Esophagus (tissue), 2 donors: Measurements from ENCODE around the gene SH2D3C. TPM values are rescaled to one million over a fixed set of nuclear protein-coding genes. Genes with fewer than 3 reads are reported as not detected.

Experiments
- H3K27ac ChIP-seq, 2 donors: one replicate each; pipeline ENCODE4 v1.5.1; 2013; ENCODE audit warnings: low read depth in 2 of 2, mild to moderate bottlenecking in 2 of 2, inconsistent platforms in 1 of 2, low read length in 1 of 2, moderate library complexity in 1 of 2
- H3K27me3 ChIP-seq, 2 donors: one replicate each; pipeline ENCODE4 v1.6.1; 2013; ENCODE audit warnings: low read length in 2 of 2, control low read depth in 1 of 2, mild to moderate bottlenecking in 1 of 2; ENCODE audit not compliant: insufficient read depth in 2 of 2, control insufficient read depth in 1 of 2
- H3K36me3 ChIP-seq, 2 donors: one replicate each; pipeline ENCODE4 v1.6.1; 2013; ENCODE audit warnings: low read length in 1 of 2; ENCODE audit not compliant: control insufficient read depth in 2 of 2, insufficient read depth in 2 of 2
- H3K4me1 ChIP-seq, 2 donors: one replicate each; pipeline ENCODE4 v1.6.1; 2013; ENCODE audit warnings: low read length in 1 of 2; ENCODE audit not compliant: control insufficient read depth in 2 of 2, insufficient read depth in 2 of 2
- H3K4me3 ChIP-seq, 2 donors: one replicate each; pipeline ENCODE4 v1.5.1; 2013; ENCODE audit warnings: low read length in 2 of 2, mild to moderate bottlenecking in 2 of 2, low read depth in 1 of 2, moderate library complexity in 1 of 2
- H3K9me3 ChIP-seq, 2 donors: one replicate each; pipeline ENCODE4 v1.6.1; 2013; ENCODE audit warnings: mild to moderate bottlenecking in 2 of 2, low read depth in 1 of 2, low read length in 1 of 2, moderate library complexity in 1 of 2; ENCODE audit not compliant: control insufficient read depth in 2 of 2, insufficient read depth in 1 of 2
- WGBS, 2 donors: extraction: QIAGEN DNeasy Blood & Tissue Kit; methylation state at CpG; one replicate each; pipeline ENCODE4 v1.1.7; 2013; 5-methylcytosine and 5-hydroxymethylcytosine counted together
- polyA plus RNA-seq, 2 donors: library from polyadenylated mRNA; stranded (reverse); fragments of 200-250 nt; gene quantifications; one replicate each; pipeline ENCODE4 v1.2.3, GENCODE V29; 2013
- donor health status: healthy with polysubstance abuse.
- donor health status: Bipolar disorder and iron deficiency.

SH2D3C gene
- polyA plus RNA-seq, 2 donors = 2.8 to 3.2 TPM

GRCh38 chr9:127776924-127777289, 1.6 kb downstream of the SH2D3C start:
- peaks cover 0 to 2% of the 10 kb centered on the region in 2 donors for H3K4me1 ChIP-seq

DNA sequence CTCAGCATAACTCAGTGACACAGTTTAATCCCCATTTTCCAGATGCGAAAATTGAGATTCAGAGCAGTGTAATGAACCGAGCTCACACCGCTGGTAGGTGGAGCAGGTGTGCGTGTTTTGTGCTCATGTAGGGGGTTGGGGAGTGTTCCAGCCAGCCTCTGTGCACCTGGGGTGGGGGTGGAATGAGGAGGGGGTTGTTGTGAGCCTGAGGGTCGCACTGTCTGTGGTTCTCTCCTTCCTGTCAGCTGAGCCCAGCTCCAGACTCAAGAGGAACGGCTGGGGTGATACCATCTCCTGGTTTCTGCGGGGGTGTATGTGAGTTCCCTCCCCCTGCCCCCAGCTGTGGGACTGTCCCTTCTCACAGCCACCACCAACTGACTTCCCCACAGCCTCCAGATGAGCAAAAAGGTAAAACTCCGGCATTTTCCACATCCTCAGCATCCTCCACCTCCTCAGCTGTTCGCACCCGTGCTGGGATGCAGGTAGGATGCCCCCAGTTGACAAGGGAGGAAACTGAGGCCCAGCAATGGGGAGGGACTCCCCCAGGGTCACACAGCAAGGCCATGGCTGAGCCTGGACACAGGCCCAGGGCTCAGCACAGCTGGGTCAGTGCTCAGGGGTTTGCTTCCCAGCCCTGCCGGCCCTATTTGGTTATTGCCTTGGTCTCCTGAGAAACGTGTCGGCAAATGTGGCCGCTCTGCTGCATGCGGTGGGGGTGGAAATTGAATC, 2.1 kb downstream of the SH2D3C start:
- no peaks in the 10 kb centered on the region for H3K9me3 ChIP-seq
- 66 to 69% methylated on average over 13 to 15 of the region's 15 CpGs for WGBS, 2 donors
- H3K4me3 ChIP-seq = peak overlapping the region; percentile 12 to 20
- H3K36me3 ChIP-seq = no peaks in the 10 kb centered on the region
- H3K4me1 ChIP-seq = peaks cover 0 to 4% of the 10 kb centered on the region in 2 donors
- H3K27ac ChIP-seq = no peak overlapping the region
- no peaks in the 10 kb centered on the region for H3K27me3 ChIP-seq

More at GRCh38 chr9:127776924-127777289, 1.6 kb downstream of the SH2D3C start:
- Histone ChIP-seq H3K27me3 (no peaks in the 10 kb centered on the region), H3K27ac (no peak overlapping the region), H3K36me3 (no peaks in the 10 kb centered on the region), H3K9me3 (no peaks in the 10 kb centered on the region), H3K4me3 (peak overlapping the region; percentile 12 to 20)
- 63 to 71% methylated on average over 5 of the region's 5 CpGs for WGBS, 2 donors

GRCh38 chr9:127773981-127774380, 4.5 kb downstream of the SH2D3C start:
- no peak overlapping the region for H3K4me3 ChIP-seq
- WGBS, 2 donors = 88 to 91% methylated on average over 10 of the region's 10 CpGs
- no peaks in the 10 kb centered on the region for H3K27me3 ChIP-seq
- no peaks in the 10 kb centered on the region for H3K36me3 ChIP-seq
- no peak overlapping the region for H3K27ac ChIP-seq
- no peaks in the 10 kb centered on the region for H3K9me3 ChIP-seq
- H3K4me1 ChIP-seq = peaks cover 0 to 5% of the 10 kb centered on the region in 2 donors

GRCh38 chr9:127773272-127773671, 5.2 kb downstream of the SH2D3C start:
- Histone ChIP-seq H3K27me3 (no peaks in the 10 kb centered on the region), H3K4me3 (no peak overlapping the region), H3K36me3 (no peaks in the 10 kb centered on the region), H3K27ac (no peak overlapping the region), H3K9me3 (no peaks in the 10 kb centered on the region), H3K4me1 (peaks cover 0 to 5% of the 10 kb centered on the region in 2 donors)
- WGBS, 2 donors = 90 to 93% methylated on average over 3 of the region's 3 CpGs

GRCh38 chr9:127772603-127773002, 5.9 kb downstream of the SH2D3C start:
- 92 to 96% methylated on average over 5 of the region's 5 CpGs for WGBS, 2 donors
- no peak overlapping the region for H3K4me3 ChIP-seq
- no peaks in the 10 kb centered on the region for H3K36me3 ChIP-seq
- H3K4me1 ChIP-seq = peaks cover 0 to 5% of the 10 kb centered on the region in 2 donors
- no peaks in the 10 kb centered on the region for H3K9me3 ChIP-seq
- no peaks in the 10 kb centered on the region for H3K27me3 ChIP-seq
- no peak overlapping the region for H3K27ac ChIP-seq

GRCh38 chr9:127771570-127772189, 6.8 kb downstream of the SH2D3C start:
- Histone ChIP-seq H3K36me3 (no peaks in the 10 kb centered on the region), H3K27me3 (no peaks in the 10 kb centered on the region), H3K9me3 (no peaks in the 10 kb centered on the region), H3K4me1 (peaks cover 0 to 5% of the 10 kb centered on the region in 2 donors), H3K4me3 (peak overlapping the region in 1 of 2 donors; percentile 55), H3K27ac (peak overlapping the region; percentile 44 to 76)
- WGBS, 2 donors = 3% methylated on average over 18 to 19 of the region's 19 CpGs

- H3K27me3 ChIP-seq = no peaks in the 10 kb centered on the region
- 2 to 3% methylated on average over 38 to 43 of the region's 43 CpGs for WGBS, 2 donors
- peak overlapping the region; percentile 47 to 55 for H3K4me3 ChIP-seq
- H3K27ac ChIP-seq = peak overlapping the region; percentile 44 to 83
- peaks cover 0 to 5% of the 10 kb centered on the region in 2 donors for H3K4me1 ChIP-seq
- no peaks in the 10 kb centered on the region for H3K36me3 ChIP-seq
- no peaks in the 10 kb centered on the region for H3K9me3 ChIP-seq
Measured at GRCh38 chr9:127770905-127771569, 7.4 kb downstream of the SH2D3C start.

DNA sequence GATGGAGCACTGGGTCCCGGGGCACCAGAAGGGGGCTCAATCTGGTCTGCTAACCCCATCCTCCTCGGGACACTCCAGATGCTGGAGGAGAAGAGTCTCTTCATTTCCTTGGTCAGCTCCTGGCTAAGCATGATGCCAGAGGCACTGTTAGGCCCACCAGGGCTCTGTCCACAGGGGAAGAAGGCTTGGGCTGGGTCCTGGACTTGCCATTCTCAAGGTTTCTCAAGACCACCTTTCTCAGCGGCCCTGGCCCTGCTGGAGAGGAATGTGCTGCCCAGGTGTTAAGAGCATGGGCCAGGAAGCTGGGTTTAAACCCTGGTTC, 7.9 kb downstream of the SH2D3C start:
- H3K9me3 ChIP-seq = no peaks in the 10 kb centered on the region
- H3K36me3 ChIP-seq = no peaks in the 10 kb centered on the region
- H3K4me1 ChIP-seq = peaks cover 0 to 5% of the 10 kb centered on the region in 2 donors
- peak overlapping the region; percentile 4 to 47 for H3K4me3 ChIP-seq
- WGBS, 2 donors = 49 to 58% methylated on average over 3 of the region's 3 CpGs
- H3K27ac ChIP-seq = peak overlapping the region; percentile 35 to 55
- H3K27me3 ChIP-seq = no peaks in the 10 kb centered on the region

- peak overlapping the region; percentile 35 to 51 for H3K27ac ChIP-seq
- H3K27me3 ChIP-seq = no peaks in the 10 kb centered on the region
- H3K4me3 ChIP-seq = peak overlapping the region in 1 of 2 donors; percentile 4
- peaks cover 0 to 5% of the 10 kb centered on the region in 2 donors for H3K4me1 ChIP-seq
- H3K36me3 ChIP-seq = no peaks in the 10 kb centered on the region
- no peaks in the 10 kb centered on the region for H3K9me3 ChIP-seq
- 67 to 68% methylated on average over 4 of the region's 4 CpGs for WGBS, 2 donors
Measured at GRCh38 chr9:127769929-127770582, 8.4 kb downstream of the SH2D3C start.
